NCI-H748 treated with DMSO at 0.1 percent for 48 hours (cell line): ENCODE data around the gene IRF8.
"Not testable (repeated sequence)": the region's sequence is repeated elsewhere in the genome, so short reads cannot be mapped to it uniquely, and the experiment has no call there.

Experiments used
- DNase-seq: peaks from one replicate; lab custom pipeline; 2025; lab: John Stamatoyannopoulos, UW

The IRF8 gene

DNA sequence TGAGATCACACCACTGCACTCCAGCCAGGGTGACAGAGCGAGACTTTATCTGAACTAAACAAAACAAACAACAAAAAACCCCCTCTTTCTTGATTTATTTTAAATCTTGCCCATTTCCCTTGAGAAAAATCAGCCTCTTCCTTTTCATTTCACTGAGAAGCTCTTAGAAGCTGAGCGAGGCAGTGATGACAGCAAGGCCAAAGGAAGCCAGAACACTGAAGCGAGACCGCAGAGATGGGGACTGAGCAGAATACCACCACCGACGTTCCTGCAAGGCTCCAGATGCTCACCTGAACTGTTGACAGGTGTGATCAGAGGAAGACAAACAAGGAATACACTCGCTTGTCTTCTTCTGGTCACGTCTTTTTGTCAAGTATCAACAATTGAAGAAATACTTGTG lies 30.5 kb upstream of the IRF8 start:
- DNase-seq: no peak

DNA sequence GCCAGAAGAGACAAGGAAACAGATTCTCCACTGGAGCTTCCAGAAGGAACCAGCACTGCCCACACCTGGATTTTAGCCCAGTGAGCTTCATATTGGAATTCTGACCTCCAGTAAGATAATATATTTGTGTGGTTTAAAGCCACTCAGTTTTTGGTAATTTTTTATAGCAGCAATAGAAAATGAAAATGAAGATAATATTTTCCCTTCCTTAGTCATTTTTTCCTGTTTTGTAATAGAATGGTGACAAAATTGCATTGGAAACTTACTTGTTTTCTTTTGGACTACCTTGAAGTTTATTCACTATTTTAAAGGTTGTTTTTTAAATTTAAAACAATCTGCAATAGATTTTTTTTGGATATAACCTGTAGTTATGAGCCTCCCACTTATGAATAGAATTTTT lies 29.8 kb upstream of the IRF8 start:
- DNase-seq: no peak

DNA sequence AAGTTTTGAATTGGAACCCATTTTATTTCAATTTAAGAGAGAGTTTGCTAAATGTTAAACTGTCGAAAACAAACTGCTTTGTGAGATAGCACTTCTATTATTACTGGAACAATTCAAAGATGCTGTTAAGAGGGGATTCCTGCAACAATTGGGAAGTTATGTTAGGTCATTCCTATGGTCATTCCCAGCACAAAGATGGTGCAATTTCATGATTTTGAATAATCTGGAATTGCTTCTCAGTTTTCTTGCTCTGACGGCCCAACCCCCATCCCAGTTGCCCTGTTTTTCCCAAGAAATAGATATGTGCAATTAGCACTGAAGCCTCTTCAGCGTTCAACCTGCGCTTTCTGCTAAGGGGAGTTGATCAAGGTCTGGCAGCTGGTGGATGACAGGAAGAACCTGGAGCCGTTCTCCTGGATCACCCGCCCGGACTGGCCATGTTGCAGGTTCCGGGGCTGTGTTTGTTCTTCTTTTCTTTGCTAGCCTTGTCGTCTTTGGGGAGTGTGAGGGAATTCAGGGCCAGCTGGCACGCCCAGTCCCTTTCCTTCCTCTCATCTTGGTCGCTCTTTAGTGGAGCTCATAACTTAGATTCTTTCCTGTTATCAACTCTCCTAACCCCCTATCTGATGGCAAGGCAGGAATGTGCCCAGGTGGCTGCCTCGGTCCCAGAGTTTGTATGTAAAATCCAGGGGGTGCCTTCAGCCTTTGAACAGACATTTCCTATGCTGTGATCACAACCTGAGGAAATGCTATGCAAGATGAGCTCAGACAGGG lies 29.0 kb upstream of the IRF8 start:
- no peak for DNase-seq

DNA sequence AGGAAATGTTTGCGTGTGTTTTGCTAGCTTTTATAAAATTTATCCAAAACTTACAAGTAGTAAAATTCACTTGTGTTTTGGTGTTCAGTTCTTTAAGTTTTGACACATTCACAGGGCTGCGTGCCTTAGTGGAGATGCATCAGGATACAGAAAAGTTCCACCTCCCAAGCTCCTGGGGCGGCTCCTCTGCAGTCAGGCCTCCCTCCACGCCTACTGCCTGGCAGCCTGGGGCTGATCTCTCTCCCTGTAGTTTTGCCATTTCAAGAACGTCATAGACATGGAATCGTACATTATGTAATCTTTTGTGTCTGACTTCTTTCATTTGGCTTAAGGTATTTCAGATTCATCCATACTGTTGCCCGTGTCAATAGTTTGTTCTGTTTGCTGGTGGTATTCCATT lies 27.2 kb upstream of the IRF8 start:
- DNase-seq: no peak

DNA sequence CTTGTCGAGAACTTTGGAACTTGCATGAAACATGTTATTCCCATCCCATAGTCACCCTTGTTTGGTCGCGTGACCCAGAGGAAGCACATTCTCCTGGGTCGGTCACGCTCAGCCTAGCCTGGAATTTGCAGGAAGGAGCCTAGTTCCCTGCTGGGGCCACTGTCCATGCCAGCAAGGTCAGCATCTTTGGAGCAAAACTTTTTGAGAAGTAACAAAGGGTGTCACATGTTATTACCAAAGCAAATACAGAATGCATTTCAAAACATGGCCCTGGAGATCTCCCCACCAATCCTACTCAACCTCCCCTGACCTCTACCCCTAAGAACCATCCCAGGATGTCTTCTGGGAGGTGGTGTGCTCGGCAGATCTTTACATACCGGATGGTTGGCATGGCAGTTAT lies 26.2 kb upstream of the IRF8 start:
- DNase-seq: no peak

DNA sequence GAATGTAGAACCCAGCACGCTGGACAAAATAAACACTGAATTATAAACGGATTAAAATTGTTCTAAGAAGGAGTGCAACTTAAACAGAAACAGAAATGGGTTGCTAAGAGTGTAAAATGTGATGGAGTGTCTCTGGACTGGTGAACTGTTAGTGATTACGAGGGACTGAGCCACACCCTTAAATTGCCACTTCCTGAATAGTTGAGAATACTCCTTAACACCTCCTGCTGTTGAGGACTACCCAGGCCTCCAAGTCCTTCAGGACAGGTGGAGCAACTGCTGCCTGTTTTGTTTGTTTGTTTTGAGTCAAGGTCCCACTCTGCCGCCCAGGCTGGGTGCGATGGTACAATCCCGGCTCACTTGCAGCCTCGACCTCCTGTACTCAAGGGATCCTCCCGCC lies 25.8 kb upstream of the IRF8 start:
- no peak for DNase-seq

DNA sequence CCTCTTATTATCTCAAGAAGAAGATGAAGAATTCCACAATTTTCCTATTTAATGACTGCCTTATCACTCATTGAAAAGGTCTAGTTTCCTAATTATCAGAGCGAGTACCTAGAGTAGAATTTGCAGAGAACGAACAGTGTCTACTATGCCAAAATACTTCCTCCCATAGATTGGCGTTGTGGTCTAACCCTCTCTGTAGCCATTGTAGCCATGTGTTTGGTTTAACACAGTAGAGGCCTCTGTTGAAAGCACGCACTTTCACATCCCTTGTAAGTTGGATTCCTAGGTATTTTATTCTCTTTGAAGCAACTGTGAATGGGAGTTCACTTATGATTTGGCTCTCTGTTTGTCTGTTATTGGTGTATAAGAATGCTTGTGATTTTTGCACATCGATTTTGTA lies 24.9 kb upstream of the IRF8 start:
- not testable (repeated sequence) for DNase-seq

DNA sequence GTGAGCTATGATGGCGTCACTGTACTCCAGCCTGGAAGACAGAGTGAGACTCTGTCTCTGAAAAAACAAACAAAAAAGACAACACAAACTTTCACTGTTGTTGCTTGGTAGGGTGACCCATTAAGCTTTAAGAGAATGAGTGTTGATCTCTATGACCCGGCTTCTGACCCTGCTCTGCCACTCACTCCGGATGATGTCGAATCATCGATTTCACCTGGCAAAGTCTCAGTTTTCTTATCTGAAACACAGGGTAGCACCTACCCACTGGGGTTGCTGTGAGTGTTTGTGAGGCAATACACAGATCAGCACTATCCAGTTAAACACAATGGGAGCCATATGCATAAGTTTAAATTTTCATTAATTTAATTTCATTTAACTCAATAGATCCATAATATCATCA lies 20.6 kb upstream of the IRF8 start:
- no peak for DNase-seq

DNA sequence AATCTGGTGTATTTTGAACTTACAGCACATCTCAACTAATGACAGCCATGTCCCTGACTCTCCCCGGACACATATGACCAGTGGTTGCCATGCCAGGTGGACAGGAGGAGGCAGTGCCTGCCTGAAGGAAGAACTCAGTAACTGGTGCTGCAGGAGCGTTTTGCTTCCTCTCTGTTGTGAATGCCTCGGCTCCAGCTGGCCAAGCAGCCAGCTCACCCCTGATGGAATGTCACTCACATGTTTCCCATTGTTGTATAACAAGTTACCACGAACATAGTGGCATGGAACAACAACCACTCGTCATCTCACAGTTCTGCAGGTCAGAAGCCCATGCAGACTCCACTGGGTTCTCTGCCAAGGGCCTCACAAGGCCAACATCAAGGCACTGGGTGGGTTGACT lies 20.1 kb upstream of the IRF8 start:
- DNase-seq: no peak

DNA sequence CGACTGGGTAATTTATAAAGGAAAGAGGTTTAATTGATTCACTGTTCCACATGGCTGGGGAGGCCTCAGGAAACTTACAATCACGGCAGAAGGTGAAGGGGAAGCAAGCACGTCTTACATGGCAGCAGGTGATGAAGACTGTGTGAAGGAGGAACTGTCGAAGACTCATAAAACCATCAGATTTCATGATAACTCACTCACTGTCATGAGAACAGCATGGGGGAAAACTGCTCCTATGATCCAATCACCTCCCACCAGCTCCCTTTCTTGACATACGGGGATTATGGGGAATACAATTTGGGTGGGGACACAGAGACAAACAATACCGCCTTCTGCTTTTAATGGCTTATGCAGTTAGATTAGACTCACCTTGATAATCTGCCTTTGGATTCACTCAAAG lies 19.4 kb upstream of the IRF8 start:
- no peak for DNase-seq

DNA sequence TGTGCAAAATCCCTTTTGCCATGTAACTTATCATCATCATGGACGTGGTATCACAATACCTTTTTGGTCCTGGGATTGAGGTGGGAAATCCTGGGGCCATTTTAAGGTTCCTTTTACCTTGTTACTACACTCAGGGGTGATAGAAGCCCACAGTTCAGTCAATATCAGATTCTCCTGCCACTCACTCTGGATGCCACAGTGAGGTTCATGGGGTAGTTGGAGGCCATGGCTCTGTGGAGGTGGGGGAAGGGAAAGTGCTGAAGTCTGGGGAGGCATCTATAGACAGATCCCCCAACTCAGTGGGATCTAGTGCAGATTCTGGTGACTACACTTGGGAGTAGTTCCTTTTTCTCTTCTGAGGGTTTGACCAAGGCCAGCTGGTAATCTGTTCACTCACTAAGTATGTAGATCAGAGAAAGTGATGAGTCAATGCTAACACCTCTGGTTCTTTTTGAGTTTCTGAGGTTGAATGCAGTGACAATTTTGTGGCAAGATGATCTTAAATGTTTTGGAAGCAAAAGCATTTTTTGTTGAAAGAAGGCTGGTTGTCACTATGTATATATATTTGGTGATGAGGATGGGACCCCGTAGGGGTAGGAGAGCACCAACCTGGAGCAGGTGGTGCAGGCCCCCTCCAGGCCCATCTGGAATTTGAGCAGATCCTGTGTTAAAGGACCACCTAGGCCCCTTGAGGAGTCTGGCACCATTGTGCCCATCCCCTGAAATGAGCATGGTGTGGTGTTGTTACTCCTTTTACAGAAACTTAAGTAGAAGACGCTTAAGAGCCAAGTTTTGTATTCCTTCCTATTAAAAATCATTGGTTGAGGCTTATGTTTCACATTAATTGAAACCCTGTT lies 18.8 kb upstream of the IRF8 start:
- no peak for DNase-seq

DNA sequence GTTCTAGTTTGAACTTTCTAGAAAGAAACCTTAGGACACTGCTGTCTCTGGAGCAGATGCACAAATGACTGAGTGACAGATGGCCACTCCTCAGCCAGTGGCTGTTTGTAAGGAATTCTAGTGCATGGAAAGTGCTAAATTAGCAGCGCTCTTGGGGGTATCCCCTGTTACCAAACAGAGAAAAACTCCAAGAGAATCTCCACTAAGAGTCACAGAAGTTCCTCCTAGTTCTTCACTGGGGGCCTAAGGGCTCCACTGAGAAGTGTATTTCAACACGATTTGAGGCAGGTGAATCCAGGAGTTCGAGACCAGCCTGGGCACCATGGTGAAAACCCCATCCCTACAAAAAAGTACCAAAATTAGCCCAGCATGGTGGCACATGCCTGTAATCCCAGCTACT lies 18.1 kb upstream of the IRF8 start:
- DNase-seq: no peak

DNA sequence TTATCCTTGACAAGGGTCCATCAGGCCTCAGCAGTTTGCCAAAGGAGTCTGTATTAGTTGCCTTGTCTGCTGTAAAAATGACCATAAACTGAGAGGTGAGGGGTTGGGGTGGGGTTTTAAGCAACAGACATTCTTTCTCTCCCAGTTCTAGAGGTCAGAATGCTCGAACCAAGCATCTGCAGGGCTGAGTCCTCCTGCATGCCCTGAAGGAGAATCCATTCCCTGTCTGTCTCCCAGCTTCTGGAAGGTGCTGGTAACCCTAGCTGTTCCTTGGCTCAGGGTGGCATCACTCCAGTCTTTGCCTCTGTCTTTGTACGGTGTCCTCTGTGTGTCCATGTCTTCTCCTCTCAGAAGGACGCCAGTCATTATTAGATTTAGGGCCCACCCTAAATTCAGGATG lies 17.5 kb upstream of the IRF8 start:
- DNase-seq: no peak

DNA sequence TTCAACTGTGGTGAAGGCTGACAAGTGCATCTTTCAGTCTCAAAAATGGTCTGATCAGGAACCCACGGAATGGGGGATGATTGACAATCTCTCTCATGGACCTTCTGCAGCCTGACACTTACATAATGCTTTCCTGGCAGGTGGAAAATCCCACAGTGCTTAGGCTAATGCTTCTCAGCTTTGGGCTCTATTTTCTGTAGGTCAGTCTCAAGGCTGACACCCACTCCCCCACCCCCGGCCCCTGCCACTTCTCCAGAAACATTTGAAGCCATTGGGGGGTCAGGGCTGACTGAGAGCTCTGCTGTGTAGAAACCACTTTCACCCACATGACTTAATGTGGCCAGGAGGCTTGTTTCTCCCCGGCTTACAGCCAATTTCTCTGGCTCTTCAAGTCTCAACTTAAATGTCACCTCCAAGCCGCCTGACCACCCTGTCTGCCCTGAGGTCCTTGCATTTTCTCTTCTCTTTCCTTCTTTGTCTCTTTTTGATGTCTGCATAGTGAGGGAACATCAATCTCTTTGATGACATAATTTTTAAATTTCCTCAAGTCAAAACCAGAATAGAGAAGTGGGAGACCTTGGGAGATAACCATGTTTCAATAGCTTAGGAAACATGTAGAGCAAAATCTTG lies 16.7 kb upstream of the IRF8 start:
- no peak for DNase-seq

DNA sequence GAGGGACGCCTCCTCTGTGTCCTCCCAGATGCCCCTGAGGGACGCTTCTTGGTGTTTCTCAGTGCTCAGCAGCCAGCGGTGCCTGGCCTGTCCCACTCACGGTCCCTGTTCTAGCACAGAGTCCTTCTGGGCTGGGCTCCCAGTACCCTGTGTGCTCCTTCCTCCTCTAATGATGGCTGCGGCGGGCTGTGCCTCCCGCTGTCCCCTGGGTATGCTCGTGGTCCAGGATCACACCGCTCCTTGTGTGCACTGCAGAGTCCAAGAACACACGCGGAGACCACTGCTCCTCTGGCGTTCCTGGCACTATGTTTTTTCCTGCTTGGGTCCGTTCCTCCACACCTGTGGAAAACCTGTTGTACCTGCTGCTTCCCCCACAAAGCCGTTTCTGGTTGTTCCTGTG lies 15.1 kb upstream of the IRF8 start:
- DNase-seq: no peak

DNA sequence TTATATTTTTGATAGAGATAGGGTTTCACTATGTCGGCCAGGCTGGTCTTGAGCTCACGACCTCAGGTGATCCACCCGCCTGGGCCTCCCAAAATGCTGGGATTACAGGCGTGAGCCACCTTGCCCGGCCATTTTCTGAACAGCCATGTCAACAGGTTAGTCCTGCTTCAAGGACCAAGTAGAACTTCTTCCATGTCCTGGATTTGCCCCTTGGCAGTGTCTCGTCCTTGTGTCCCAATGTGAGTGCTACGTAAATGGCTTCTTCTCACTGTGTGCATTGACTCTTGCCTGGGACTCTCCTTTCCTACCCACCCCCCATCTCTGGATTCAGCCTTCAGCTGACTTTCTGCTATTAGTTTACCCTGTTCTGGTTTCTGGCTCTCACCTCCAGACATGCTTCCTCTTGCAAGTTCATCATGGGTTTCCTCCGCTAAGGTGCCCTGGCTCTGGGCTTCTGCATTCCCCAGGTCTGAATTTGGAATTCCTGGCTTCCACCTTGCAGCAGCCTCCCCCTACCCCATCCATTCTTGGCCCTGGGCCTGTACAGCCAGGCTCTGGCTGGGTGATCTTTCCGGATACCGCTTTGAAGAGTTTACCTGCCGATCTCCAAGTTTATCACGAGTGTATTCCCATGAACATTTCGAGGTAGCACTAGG lies 14.0 kb upstream of the IRF8 start:
- no peak for DNase-seq

DNA sequence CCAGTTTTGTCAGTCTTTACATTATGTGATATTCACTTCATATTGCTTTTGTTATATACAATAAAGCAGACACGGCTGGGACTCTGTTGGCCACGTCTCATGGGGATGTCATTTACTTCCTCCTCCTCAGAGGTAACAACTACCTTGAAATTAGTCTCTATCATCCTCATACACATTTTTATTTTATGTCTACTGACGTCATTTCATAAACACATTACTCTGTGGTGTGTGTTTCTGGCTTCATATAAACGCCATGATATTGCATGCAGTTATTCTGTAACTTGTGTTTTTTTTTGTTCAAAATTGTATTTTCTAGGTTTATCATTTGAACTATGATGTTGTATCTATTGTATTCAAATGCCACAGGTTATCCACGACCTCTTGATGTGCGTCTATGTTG lies 13.4 kb upstream of the IRF8 start:
- no peak for DNase-seq

DNA sequence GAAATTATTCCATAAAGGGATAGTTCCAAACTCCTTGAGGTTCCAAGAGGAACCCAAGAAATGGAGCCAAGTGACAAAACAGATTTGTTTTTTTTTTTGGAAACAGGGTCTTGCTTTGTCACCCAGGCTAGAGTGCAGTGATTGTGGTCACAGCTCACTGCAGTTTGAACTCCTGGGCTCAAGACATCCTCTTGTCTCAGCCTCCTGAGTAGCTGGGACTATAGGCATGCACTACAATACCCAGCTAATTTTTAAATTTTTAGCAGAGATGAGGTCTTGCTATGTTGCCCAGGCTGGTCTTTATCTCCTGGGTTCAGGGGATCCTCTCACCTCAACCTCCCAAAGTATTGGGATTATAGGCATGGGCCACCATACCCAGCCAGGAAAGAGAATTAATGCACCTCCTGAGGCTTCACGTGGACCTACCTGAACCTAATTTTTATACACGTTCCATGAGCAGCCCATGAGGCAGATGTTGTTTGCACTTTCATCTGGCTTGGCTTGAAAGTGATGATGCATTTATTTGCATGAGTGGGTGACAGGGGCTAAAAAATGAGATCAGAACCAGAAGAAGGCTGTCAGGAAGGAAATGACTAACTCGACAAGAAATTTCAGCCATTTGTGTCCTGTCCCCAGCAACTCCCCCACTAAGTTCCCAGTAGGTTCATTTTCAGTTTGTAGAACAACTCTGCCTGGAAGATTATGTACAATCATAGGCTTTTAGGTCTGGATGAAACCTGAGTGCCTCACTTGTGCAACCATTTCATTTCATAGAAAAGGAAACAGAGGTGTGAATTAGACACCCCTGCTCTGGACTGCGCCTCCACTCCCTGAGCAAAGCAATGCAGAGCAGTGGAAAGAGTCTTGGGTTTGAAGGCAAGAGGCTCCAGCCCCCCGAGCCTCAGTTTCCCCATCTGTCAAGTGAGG lies 10.3 kb upstream of the IRF8 start:
- no peak for DNase-seq

DNA sequence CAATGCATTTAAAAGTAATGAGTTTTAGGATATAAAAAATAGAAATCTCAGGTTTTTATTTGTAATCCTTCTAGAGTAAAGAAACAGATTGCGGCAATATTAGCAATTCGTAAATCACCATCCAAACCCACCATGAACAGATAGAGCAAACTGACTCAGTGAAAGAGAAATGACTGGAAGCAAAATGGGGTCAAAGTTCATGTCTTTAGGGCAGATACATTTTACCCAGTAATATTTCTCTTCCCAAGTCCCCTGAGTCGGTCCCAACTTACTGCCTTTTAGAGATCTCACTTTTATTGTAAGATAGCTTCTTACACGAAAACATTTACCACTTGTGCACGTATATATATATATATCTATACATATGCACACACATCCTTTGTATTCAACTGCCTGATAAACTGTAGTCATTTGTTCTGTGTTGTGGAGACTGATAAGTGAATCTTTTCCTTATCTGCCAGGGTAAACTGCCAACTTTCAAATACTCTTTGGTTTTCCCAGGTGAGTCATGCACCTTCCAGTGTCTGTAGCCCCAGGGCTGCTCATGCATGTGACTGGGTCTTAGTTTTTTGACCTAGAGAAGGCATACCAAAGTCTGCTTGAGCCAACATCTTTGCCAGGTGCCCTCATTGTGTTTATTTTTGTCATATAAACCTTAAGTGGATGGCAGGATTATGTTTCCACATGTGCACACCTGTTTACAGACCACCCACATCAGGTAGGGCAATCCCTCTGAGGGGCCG lies 7.8 kb upstream of the IRF8 start:
- DNase-seq: no peak

DNA sequence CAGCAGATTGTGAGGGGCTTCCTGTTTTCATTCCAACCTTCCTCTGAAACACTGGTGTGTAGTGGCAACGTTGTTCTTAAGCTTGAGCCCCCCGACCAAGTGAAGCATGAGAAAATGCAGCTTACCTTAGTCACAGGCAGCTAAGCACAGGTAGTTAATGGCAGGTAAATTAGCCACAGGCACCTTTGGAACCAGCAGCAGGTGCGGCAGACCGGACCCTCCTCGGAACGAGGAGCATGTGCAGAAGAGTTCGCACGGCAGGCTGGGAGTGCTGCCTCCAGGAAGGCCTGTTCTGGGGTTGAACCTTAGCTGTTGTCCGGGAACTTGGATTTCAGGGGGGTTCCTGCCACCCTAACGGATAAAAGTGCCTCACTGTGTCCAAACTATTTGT lies 7.2 kb upstream of the IRF8 start:
- DNase-seq: no peak

DNA sequence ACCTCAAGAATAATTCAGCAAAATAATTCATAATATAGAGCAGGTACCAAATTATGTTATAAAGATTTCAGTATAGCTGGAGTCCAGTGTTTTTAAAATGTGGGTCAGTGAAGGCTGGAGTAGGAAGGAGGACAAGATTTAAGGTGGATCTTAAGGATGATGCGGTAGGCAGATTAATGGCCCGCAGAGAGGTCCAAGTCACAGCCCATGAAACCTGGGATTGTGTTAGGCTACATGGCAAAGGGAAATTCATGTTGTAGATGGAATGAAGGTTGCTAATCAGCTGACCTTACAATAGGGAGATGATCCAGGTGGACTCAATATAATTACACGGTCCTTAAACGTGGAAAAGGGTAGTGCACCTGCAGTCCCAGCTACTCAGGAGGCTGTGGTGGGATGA lies 6.2 kb upstream of the IRF8 start:
- DNase-seq: no peak
